ENCODE measurements around the gene BTNL9.
"Not testable (repeated sequence)": the region's sequence is repeated elsewhere in the genome, so short reads cannot be mapped to it uniquely, and the experiment has no call there.

The BTNL9 gene

DNA sequence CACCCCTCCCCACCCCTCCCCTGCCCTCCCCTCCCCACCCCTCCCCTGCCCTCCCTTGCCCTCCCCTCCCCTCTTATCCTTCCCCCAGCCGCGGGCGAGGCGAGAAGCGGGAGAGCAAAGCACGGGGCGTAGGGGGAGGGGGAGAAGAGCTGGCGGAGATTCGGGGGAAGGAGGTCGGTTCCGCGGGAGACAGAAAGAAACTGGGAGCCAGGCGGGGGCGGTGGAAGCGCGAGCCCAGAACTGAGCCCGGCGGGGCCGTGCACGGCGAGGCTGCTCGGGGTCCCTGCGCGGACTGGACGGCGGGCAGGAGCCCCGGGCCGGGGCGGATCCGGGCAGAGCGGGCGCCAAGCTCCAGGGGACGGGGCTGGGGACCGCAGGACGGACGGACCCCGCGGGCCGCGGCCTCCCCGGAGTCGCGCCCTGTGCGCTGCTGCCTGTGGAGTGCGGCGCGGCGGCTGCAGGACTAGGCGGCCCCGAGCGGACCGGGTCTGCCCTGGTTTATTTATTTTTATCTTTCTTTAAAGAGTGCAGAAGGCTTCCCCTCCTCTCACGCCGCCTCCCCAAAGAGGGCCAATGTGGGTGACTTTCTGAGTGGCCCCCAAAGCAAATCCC, 61.1 kb downstream of the BTNL9 start:
- not testable (repeated sequence) for DNase-seq

DNA sequence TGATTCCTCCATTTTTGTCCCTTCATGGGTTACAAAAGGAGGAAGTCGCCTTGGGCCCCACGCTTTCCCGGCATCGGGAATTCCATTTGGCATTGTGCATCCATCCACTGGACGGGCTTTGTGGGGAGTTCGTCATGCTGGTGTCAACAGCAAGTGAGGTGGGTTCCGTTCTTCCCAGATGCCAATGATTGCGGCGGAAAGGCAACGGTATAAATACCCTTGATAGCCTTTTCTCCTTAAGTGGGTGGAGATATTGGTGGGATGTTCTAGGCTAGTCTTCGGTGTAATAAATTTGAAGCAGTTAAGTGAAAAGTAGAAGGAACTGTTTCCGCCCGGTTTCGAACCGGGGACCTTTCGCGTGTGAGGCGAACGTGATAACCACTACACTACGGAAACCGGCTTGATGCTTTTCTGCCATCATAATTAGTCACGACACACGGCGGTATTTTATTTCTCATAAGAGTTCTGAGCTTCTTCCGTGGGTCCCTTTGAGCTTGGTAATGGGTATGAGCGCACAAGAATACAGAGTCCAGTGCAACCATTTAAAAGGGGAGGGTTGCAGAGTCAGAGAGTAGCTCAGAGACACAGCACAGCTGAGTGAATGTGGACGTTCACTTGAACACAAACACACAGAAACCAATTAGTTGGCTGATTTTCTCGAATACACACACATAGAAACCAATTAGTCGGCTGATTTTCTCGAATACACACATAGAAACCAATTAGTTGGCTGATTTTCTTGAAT, 62.0 kb downstream of the BTNL9 start:
- DNase-seq, result not testable (repeated sequence)

DNA sequence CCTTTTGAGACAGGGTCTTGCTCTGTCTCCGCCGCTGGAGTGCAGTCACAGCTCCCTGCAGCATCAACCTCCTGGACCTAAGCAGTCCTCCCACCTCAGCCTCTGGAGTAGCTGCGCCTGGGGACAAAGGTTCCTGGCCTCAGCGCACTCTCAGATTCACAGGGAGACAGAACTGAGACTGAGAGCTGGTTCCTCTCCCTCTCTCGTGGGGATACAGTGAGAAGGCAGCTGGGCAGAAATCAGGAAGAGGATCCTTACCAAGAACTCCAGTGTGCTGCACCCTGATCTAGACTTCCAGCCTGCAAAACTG, 64.1 kb downstream of the BTNL9 start:
- not testable (repeated sequence) for DNase-seq

DNA sequence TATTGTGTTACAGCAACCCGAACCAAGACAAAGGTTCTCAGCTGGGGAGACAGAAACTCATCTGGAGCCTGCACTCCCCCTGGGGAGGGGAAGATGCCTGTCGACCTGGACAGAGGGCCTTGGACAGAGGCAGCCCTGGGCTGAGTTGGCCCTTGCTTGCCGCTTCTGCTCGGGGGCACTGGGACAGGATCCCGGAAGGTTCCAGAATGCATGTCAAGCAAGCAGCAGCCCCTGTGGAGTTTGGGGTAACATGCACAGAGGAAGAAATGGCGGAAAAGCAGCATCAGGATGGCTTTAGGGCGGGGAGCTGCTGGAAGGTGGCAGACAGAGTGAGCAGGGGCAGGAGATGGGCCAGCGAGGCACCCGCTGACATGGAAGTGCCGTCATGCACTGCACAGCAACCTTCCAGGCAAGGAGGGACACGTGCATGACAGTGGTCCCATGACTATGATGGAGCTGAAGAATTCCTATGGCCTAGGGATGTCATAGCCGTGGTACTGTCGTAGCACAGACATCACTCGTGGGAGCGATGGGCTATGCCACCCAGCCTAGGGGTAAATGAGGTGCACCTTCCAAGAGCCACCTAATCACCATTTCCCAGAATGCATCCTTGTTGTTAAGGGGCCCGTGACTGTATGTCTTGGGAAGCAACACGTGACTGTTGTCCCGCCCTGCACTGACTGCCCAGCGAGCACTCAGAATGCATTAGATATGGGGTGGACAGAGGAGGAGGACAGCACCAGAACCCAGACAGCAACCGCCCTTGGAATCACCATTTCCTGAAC, 64.7 kb downstream of the BTNL9 start:
- DNase-seq, result not testable (repeated sequence)

DNA sequence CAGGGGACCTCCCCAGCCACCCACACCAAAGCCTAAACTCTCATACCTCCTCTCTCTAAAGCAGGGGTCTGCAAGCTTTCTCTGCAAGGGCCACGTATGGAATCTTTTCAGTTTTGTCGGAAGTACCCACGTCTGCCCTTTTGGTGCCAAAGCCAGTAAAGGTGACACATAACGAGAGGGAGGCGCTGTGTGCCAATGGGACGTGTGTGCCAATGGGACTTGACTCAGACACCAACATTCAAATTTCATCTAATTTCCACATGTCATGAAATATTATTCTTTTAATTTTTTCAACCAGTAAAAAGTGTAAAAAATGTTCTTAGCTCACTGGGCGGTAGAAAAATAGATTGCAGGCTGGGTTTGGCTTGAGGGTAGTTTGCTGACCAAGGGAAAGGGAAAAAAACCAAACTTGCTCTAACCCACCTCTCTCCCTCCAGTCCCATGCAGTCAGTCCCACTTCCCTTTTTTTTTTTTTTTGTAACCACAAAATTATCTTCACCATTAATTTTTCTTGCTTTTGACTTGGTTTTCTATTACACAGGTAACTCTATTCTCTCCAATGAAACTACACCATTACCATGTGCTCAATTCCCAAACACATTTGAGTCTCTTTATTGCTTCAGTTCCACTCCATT, 65.4 kb downstream of the BTNL9 start:
- DNase-seq, result no peak

DNA sequence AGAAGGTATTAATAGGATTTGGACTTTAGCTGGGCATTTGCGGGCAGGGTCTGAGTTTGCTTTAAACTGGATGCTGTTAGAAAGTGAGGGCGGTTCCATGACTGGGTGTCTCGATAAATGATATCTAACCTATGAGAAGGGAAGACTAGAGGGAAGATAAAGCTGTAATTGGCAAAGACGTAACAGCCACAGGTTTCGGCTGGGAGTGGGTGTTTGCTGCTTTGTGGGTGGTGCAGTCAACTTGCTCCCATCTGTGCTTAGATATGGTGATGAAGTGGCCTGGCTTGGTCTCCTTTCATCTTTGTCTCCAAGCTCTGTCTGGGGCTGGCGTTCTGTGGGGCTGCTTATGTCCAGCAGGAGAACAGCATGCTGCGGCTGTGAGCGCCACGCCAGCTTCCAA, 67.6 kb downstream of the BTNL9 start:
- DNase-seq, result no peak

DNA sequence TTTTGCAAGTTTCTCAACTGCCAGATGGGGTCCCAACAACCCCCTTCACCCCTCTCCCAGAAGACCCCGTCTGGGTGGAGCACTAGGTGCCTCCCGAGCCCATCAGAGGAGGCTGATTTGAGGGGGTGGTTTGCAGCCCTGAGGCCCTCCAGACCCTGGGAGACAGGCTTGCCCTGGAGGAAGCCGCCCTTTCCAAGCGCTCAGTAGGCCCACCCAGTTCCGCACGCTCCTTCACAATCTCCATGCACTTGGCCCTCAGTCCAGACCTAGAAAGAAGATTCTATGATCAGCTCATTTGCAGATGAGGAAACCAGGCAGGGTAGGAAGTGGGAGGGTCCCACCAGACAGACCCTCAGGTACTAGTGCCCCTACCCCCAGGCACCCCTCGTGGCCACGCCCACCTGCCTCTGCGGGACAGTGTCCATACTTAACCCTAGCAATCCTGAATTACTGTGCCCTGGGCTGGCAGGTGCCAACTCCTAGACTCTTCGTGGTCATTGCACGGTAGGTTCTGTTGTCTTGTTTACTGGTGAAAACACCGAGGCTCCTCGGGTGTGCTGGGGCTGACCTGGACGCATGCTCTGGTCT, 68.6 kb downstream of the BTNL9 start:
- no peak for DNase-seq

DNA sequence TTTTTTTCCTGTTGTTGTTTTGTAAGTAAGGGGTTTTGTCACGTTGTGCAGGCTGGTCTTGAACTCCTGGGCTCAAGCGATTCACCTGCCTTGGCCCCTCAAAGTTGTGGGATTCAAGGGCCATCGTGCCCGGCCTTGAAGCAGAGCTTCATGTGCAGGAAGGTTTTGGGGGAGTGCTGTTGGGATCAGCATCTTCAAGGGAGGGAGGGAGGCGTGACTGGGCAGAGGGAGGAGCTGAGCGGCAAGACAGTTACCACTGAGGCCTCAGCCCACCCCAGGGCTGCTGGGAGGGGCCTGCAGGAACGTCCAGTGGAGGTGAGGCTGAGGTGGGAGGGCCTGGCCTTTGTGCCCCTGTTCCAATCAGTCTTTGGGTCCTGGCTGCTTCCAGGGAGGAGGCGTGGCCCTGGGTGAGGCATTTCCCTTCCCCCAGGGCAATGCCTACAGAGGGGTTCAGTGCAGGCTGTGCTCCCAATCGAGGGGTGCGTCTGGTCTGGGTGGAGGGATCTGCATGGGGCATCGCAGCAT, 69.5 kb downstream of the BTNL9 start:
- DNase-seq, result no peak

DNA sequence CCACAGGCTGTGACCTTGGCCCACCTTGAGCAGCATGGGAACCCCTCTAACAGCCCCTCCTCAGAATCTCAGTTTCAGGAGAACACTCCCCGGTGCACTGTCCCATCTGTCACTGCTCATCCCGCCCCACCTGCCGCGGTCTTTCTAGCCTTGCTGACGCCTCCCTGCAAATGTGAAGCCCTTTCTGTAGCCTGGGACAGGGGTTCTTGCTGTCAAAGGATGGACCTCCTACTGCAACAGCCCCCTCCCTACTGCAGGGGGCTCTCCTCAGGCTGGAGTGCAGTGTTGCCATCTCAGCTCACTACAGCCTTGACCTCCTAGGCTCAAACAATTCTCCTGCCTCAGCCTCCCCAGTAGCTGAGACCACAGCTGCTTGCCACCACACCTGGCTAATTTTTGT, 70.9 kb downstream of the BTNL9 start:
- DNase-seq, result no peak
